CD4-positive, alpha-beta T cell treated with Interleukin-17A for 1 hour (primary cell): ENCODE results near the gene GABRD.

Source experiments
- DNase-seq: peaks from one replicate; pipeline ENCODE4 v3.0.0-alpha.2; 2020

Gene GABRD

DNA sequence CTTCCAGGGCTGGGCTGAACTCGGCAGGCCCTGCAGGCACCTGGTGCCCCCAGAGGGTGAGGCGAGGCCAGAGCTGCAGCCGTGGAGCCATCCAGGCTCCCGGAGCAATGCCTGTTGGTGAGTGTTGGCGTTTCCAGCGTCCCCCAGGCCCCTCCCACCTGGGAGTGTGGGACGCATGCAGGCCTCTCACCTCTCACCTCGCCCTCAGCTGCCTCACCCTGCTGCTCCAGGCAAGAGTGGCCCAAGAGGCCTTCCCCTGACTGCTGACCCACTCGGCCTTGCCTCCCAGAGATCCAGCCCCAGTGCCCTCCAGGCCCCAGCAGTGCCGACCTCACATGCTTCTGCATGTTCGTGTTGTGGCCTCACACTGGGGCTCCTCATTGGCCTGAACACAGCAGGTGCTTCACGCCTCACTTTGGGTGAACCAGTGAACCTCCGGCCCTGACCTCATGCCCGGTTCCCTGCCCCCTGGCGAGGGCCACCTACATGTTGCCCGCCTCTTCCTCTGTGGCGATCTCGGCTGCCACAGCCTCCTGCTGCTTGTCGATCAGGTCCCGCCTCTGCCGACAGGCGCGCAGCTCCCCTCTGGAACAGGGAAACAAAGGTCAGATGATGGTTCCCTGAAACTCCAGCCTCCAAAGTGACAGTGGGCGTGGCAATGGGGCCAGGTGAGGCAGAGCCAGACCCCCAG, 32.5 kb upstream of the GABRD start:
- DNase-seq = no peak

DNA sequence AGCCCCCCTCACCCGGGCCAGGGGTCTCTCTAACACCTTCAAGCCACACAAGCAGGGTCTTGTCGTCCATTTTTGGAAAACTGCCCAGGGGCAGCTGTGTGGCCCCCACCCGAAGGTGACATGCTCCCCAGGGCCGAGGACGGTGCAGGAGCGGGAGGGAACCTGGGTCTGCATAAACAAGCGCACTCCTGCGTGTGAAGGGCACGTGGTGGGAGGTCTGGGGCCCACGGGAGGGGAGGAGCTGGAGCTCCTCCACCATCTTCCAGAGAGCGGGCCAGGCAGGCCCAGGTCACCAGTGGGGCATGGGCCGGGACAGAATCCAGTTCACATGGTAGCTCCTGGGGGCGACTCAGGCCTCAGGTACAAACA, 32.0 kb upstream of the GABRD start:
- DNase-seq = no peak

DNA sequence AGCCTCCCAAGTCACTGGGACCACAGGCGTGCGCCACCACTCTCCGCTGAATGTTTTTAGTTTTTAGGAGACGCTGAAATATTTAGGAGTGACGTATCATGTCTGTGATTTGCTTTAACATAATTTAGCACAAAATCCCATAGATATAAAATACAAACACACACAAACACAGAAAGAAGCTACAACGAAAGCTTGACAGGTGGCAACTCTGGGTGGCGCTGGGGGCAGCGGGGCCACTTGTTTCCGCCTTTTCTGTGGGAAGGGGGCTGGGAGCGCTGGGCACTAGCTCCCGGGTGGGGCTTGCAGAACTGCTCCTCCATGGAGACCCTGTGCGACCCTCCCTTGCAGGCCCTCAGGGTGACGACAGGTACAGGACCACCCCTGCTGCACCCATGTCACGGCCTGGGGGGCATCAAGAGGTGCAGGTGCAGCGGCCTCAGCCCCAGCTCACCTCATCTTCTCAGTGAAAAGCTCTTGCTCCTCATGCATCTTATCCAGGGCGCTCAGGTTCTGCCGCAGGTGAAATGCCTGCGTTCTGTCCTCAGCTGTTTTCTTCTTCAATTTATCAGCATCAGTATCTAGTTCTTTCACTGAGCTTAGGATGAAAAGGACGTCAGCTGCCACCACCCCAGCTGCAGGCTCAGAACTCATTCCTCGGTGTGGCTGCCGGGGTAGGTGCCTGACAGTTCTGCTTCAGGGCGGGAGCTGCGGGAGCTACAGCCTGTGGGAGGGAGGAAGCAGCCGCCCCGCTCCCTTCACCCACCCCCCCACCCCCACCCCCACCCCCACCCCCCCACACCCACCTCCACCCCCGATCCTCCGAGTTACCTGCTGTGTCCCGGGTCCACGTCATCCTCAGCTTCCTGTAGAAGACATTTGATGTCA, 30.8 kb upstream of the GABRD start:
- no peak for DNase-seq

DNA sequence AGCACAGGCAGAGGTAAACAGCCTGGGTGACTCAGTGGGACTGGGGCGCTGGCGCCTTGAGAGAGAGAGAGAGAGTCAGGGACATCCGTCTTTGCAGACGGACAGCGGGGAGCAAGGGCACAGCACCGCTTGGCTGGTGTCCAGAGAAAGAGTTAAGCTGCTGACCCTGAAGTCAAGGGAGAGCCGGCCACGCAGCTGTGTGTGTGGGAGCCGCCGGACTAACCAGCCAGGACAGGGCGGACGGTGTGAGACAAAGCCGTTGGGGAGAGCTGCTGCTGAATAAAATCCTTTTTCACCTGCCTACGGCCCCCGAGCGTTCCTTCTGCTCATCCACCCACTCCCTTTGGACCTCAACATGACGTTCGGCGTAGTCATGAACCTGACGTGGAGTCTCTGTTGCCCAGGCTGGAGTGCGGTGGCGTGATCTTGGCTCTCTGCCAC, 30.0 kb upstream of the GABRD start:
- no peak for DNase-seq

DNA sequence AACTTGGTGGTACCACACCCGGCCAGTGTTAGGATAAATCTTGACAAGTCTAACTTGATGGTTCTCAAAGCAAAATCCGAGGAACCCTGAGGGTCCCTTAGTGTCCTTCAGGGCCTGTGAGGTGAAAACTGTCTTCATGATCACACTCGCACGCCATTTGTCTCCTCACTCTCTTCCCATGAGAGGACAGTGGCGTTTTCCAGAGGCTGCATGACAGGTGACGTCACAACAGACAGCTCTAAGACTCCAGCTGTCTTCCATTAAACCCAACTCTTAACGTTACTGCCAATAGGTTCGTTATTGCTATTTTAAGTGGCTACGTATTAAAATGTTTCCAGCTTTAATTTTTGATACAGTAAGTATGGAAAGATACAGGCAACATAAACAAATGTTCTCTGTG, 29.4 kb upstream of the GABRD start:
- DNase-seq = no peak

DNA sequence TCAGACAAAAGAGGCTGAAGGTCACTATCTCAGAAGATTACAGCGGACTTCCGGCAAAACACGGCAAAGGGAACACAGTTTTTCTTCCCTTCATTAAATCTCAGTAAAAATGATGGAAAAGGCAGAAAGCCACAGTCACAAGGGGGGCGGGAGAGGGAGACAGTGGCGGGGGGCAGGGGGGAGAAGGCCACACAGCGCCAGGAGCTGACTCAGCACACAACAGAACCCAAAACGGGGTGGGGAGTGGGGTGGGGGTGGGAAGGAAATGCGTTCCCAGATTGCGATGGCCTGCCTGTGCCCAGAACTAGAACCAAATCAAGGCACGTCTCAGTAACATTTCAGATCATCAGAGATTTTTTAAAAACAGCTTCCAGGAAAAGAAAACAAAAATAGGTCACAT, 28.9 kb upstream of the GABRD start:
- DNase-seq = no peak

DNA sequence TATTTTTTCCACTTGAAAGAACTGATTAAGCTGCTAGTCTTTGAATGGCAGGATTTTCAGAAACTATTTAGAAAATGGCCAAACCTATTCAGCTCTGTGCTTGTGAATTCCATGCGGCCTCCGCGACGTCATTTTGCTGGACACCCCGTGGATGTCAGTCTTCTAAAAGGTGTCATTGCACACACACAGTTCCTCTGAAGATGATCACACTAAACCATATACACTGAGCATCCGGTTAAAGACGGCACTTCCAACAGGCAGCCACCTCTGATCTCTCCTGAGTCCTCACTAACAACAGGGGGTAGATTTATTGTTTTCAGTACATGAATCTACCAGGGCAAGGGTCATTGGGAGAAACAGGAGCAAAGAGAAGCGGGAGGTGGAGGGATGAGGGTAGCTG, 24.6 kb upstream of the GABRD start:
- no peak for DNase-seq

DNA sequence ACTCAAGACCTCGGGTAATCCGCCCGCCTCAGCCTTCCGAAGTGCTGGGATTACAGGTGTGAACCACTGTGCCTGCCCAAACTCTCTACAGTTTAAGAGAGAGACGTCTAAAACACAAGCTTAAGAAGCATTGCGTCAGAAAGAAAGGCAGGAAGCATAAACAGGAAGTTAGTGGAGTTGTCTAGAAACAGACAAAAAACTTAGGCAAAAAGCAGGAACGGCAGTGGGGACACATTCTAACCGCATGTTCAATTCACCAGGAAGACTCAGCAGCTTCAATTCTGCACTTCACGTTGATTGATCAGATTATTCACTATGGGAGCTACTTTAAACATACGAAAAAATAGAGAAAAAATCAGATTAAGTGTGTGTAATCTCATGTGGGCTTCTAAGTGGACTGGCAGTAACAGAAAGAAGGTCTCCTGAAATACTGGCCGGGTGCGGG, 22.9 kb upstream of the GABRD start:
- peak; percentile 2 for DNase-seq

DNA sequence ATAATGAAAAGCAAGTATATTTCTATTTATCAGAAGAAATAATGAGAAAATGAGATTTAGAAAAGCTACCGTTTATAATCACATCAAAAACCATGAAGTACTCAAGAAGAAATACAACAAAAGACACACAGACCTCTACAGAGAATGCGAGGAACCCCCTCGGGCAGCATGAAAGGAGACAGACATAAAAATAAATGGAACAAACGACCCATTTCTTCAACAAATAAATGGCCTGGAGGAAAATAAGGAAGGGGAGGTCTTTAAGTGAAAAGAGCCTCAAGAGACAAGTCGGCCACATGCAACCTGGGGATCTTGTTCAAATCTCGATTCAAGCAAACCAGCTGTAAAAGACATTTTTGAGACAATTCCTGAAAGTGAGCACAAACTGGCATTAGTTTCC, 21.6 kb upstream of the GABRD start:
- no peak for DNase-seq

DNA sequence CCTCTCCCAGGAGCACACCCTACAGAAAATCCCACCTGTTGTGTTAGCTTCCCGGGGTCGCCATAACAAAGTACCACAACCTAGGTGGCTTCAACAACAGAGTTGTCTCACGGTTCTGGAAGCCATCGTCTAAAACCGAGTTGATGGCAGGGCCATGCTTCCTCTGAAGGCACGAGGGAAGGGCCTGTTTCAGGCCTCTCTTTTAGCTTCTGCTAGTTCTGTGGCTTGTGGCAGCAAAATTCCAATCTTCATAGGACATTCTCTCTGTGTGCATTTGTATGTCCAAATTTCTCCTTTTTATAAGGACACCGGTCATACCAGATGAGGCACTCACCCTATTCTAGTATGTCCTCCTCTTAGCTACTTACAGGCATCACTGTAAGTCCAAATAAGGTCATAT, 18.7 kb upstream of the GABRD start:
- no peak for DNase-seq

DNA sequence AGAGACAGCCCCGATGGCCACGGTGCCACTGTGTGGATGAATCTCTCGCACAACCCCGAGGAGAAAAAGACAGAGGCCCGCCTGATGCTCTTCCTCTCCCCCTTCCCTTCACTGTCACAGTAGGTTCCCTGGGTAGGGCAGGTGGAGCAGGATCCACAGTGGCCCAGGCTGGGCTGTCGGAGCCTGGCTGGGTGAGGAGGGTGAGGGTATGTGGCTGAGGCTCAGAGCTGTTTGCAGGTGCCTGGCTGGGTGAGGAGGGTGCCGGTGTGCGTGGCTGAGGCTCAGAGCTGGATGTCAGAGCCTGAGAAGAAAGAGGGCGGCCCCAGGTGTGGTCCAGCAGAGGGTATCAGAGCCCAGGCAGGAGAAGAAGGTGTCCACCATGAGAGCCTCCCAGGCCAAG, 18.3 kb upstream of the GABRD start:
- no peak for DNase-seq

DNA sequence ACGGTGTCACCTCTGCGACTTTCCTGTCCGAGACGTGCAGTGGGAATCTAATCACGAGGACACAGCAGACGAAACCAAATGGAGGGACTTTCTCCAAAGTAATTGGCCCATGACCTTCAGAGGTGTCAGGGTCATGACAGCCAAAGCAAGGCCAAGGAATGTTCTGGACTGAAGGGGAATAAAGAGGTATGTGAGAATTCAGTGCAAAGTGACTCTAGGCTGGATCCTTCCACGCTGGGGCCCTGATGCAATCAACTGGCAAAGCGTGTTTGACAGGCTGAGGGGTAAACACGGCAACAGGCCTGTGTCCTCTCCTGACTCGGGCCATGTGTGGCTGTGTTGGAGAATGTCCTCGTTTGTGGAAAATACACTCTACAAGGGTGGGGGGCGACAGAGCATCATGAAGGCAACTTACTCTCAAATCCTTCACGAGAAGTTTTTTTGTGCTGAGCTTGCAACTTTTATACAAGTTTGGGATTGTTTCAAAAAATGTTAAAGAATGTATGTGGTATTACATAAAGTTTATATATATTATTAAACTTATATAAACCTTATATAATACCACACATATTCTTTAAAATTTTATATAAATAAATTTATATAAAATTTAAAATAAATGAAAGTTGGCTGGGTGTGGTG, 17.3 kb upstream of the GABRD start:
- no peak for DNase-seq

DNA sequence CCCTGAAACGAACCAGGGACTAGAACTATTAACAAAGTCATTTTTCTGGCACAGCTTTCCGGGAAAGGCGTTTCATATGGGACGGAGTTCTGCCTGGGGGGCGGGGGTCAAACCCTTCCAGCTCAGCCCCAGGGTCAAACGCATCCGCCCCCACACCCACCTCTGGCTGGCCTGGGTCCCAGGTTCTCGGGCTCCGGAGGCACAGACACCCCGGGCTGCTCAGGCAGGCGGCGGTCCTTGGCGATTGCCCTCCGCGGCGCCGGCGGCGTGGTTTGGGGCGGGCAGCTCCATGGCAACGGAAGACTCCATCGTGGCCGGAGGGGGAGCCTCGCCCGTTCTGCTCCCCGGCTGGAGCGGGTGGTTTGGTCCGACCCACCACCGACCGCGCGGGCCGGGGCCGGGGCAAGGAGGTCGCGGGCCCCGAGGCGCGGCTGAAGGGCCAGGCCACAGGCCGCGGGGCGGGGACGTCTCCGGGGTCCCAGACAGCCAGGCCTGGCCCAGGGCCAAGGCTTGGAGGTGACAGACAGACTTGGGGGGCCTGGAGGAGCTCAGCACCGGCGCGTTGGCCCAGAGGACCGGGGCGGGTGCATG, 15.5 kb upstream of the GABRD start, which contains the start of gene CFAP74:
Gene CFAP74, minus strand, starts transcription at position 246 of the 591 bp plus-strand sequence. CDS start 12,830 bp downstream, outside the sequence.
- DNase-seq = no peak

DNA sequence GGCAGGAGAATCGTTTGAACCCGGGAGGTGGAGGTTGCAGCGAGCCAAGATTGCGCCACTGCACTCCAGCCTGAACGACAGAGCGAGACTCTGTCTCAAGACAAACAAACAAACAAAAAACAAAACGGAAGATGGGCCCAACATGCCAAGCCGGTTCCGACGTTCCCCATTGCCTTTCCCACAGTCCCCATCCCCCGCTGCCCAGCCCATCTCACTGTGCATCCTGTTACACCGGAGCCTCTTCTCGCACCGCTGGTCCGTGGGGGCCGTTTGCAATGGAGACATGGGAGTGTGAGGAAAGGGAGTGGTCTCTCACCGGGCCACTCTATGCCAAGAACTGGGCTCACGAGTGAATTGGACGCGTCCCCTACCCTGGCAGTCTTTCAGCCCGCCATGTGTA, 14.3 kb upstream of the GABRD start:
- DNase-seq = no peak

DNA sequence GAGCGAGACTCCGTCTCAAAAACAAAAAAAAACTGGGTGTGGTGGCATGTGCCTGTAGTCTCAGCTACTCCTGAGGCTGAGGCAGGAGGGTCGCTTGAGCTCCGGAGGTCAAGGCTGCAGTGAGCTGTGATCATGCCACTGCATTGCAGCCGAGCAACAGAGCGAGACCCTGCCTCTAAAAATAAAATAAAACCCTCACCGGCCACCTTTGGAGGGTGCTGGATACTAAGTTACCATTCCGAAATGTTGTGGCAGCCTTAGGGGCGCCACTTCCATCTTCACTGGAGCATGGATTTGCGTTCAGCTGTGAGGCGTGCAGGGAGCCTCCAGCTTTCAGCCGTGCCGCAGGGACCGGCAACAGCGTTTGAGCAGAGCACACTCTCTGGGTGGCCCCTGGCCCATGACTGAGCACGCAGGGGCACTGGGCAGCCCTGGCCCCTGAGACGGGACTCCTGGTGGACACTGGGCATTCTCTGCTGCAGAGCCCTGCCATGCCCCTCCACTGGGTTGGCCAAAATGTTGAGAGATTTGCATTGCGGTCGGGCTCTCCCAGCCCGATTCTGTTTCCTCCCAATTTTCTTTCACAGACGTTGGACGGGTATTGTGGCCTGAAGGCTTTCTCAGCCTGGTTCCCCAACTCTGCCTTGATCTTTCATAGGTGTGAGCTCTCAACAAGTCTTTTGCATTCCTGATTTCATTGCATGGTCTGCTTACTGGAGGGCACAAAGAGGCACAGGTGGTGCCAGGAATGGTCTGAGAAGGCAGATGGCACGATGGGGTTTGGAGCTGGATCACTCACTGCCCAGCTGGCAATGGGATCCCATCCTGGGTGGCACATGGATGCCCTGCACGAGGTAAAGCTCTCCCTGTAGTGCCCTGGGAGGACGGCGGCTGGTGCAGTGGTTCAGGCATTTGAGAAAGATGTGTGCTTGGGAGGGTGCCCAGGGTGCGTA, 9.8 kb upstream of the GABRD start:
- no peak for DNase-seq

DNA sequence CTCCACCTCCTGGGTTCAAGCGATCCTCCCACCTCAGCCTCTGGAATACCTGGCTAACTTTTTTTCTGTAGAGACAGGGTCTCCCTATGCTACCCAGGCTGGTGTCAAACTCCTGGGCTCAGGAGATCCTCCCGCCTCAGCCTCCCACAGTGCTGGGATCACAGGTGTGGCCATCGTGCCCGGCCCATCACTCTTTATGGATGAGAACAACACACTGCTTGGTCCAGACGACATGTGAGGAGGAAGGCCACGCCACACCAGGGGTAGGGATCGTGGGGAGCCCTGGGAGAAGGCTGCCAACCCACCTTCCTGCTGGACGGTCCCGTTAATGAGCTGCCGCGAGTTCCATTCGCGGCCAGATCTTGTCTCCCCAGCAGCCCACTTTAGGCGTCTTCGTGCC, 5.0 kb upstream of the GABRD start:
- no peak for DNase-seq

DNA sequence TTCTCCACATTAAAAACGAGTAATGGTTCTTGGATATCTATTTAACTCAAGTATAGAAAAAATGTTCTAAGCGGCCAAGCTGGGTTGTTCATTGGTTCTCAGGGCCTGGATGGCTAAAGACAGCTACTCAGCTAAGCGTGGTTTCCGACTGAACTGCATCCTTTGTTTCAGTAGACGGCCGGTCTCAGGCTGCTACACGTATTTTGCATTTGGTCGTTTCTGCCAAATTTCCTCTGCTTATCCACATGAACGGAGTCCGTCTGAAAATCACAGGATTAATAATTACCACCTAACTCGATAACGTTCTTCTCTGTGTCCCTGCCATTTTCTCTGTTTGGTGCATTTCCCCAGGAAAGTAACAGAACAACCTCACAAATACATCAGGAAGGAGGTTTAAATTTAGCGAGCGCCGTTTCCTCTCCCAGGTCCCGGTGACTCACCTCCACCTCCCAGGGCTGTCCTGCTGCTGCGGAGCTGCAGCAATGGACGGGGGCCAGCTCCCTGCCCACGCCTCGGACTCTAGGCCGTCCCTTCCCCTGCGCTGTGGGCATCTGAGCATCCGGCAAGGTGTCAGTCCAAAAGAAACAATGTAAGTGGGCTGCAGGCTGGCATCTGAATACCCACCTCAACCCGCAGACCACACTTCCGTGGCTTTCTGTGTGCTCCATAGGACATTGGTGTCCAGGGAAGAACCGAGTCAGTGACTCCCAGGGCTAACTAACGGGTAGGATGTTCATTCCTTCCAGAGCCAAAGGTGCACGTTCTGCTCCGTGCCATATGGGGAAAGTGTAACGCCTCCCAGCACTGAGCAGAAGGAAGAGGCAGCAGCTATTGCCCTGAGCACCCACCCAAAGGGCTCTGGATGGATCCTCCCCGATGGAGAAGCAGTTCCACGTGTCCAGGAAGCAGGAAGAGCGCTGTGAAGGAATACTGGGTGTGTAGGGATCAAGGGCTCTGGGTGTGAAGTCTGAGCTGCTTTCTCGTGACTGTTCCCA, 4.1 kb upstream of the GABRD start:
- no peak for DNase-seq

DNA sequence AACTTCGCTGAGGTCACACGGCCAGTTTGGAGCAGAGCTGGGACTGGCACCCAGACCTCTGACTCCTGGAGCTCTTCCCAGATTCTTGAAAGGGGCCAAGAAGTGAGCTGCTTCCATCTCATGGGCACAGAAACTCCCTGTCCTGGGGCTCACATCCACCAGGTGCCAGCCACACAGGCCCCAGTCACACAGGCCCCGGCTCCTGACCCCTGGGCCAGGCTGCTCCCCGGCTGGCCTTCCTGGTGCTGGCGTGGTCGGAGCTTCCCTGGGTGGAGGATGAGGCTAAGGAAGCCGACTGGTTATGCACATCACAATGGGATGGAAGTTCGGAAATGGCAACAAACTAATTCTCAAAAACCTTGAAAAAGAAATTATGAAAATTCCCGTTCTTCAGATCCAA, 3.0 kb upstream of the GABRD start:
- DNase-seq = no peak

DNA sequence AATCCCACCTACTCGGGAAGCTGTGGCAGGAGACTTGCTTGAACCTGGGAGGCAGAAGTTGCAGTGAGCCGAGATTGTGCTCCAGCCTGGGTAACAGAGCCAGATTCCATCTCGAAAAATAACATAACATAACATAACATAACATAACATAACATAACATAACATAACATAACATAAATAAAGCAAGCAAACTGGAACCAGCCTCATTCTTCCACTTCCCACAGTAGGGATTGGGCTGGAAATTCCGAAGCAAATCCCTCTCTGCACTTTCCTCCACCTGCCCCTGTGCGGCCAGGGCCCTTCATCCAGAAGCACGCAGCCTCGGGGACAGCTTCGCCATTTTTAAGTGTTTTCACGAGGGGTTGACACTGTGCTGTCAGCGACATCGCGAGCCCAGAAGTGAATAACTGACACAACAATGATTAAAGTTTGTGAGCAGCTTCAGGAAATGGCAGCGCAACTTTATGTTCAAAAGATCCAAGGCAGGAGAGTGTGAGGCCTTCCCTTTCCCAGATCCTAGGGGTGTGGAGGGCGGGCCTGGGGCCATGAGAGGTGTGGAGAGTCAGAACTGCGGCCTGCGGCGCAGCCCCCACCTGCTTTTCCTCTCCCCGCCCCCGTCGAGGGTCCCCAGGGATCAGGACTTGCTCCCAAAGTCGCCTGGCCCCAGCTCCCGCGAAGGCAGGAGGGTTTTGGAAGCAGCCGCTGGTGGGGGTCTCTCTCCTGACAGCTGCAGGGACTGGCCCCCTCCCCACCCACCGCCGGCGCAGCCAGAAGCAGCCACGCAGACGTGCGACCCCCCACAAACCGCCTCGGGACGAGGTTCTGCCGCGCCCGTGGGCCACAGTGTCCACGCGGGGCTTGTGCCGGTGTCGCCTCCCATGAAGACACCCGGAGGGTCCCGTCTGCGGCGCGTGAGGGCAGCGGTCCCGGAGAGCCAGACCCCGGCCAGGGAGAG, 651 bp upstream of the GABRD start:
- DNase-seq = no peak
